ENCODE measurements around the gene SEPTIN10.

The SEPTIN10 gene

GRCh38 chr2:109555346-109555900, 58.3 kb downstream of the SEPTIN10 start:
- TF ChIP-seq CTCF (IDR thresholded peaks at IDR 0.05; ENCODE audit: low read length, missing control alignments), result no peak
- no peak for DNase-seq (ENCODE audit: low read depth)
- H3K4me3 ChIP-seq (replicated peaks; ENCODE audit: low read depth, low read length), result no peak overlapping the region

DNA sequence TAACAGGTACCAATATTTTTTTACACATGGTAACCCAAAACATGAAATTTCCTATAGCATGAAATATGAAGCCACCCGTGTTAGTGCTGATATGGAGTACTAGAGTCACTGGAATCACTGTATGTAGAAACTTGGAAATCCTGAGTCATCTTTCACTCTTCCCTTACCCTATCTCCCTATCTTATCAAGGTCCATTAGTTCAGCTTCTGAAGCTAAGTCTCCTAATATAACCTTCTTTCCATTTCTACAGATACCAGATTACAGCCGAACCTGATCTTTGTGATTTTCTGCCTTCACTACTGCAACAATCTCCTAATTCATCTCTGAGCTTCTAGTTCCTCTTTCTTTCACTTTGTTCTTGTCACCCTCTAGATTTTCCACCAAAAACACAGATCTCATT, 59.0 kb downstream of the SEPTIN10 start:
- no peak for DNase-seq (ENCODE audit: low read depth)
- no peak overlapping the region for H3K4me3 ChIP-seq (replicated peaks; ENCODE audit: low read depth, low read length)
- TF ChIP-seq CTCF (IDR thresholded peaks at IDR 0.05; ENCODE audit: low read length, missing control alignments), result no peak

DNA sequence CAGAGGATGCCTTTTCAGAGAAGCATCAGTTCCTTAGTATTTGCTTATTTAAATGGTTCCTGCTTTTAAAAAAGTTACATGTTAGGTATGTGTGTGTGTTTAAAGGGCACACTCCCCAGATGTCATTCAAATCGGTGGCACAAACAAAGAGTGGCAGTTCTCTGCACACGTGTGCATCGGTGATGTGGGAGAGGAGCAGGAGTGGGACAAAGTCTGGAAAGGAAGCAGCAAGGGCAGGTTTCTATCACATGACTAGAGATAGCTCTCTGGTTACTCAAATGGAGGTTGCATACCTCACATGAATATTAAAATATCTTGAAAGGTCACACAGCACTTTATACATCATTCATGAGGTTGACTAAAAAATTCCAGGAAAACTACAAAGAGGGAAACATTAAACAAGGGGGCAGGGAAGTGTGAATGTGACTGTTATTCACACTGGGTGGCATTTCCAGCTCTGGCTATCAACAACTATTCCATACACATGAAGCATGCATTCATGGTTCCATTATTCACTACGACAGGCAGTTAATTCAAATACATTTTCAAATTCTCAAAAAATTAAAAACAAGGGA, 64.7 kb downstream of the SEPTIN10 start:
- DNase-seq (ENCODE audit: low read depth), result no peak
- H3K4me3 ChIP-seq (replicated peaks; ENCODE audit: low read depth, low read length), result no peak overlapping the region
- TF ChIP-seq CTCF (IDR thresholded peaks at IDR 0.05; ENCODE audit: low read length, missing control alignments), result no peak

GRCh38 chr2:109547280-109547679, 66.5 kb downstream of the SEPTIN10 start:
- DNase-seq (ENCODE audit: low read depth), result no peak
- no peak overlapping the region for H3K4me3 ChIP-seq (replicated peaks; ENCODE audit: low read depth, low read length)
- TF ChIP-seq CTCF (IDR thresholded peaks at IDR 0.05; ENCODE audit: low read length, missing control alignments), result no peak

- DNase-seq (ENCODE audit: low read depth), result peak; percentile 79
- no peak overlapping the region for H3K4me3 ChIP-seq (replicated peaks; ENCODE audit: low read depth, low read length)
- peak; percentile 96 for TF ChIP-seq CTCF (IDR thresholded peaks at IDR 0.05; ENCODE audit: low read length, missing control alignments)
These were observed 67.7 kb downstream of the SEPTIN10 start for GRCh38 chr2:109545828-109546713.

DNA sequence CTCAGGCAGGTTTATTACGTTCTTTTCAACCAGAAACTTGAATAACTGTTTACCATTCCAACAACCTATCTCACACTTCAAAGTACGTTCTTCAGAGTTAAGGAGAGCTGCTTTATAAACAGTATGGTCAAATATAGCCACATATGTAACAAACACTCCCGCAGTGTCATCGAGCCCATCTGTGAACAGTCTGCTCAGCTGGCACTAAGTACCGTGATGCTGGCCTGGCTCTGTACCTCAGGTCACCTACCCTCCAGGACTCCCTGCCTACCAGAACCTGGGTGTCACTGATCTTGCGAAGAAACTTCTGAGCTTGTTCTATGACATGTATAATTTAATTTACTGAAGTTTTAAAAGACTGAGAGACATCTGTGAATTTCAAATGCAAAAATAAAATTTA, 71.4 kb downstream of the SEPTIN10 start:
- no peak for DNase-seq (ENCODE audit: low read depth)
- TF ChIP-seq CTCF (IDR thresholded peaks at IDR 0.05; ENCODE audit: low read length, missing control alignments), result no peak
- H3K4me3 ChIP-seq (replicated peaks; ENCODE audit: low read depth, low read length), result no peak overlapping the region

Data from fibroblast of pulmonary artery (primary cell).